ENCODE measurements around the gene WDR43. TPM values are rescaled to one million over a fixed set of nuclear protein-coding genes. Genes with fewer than 3 reads are reported as not detected.
"Not testable (repeated sequence)": the region's sequence is repeated elsewhere in the genome, so short reads cannot be mapped to it uniquely, and the experiment has no call there.

Gene WDR43
- total RNA-seq, 1 experiment from 2014 or later = 68.9 TPM

DNA sequence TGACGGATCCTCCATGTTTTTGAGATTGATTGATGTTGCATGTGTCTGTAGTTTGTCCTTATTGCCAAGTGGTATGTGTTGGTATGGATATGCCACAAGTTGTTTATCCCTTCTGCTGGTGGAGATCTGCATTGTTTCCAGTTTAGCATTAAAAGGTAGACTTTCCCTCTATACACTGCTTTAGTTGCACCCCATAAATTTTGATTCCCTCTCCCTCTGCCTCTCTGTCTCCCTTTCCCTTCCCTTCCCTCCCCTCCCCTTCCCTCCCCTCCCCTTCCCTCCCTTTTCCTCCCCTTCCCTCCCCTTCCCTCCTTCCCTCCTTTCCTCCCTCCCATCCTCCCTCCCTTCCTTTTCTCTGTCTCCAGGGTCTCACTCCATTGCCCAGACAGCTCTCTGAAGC lies 68.0 kb downstream of the WDR43 start:
- no peak for DNase-seq (ENCODE audit: low spot score)

DNA sequence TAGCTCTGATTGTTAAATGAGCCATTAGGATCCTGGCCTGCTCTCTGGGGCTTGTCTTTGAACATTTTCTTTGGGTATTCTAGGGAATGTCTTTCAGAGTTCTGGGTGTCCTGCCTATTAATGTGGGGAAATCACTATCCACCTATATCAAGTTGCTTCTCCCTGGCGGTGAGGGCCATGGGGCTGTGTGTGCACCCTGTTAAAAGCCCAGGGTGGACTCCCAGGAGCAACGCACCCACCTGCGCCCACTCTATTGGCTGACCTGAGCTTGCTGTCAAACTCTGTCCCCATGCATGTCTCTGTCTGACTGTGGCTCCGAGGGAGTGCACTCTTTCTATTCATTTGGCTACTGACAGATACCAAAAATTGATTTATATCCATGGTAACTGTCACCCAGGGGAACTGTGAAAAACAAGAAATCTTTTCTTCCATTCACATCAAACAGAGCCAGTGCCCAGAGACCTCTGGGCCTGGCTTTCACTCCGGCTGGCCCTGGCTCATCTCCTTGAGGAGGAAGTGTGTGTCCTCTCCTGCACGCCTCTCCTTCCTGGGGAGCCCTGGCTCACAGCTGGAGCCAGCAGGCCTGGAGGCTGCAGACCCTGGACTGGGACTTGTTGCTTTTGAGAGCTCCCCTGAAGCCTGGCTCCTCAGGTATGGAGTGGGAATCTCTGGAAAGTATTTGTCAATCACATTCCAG lies 76.1 kb downstream of the WDR43 start:
- DNase-seq (ENCODE audit: low spot score) = no peak

DNA sequence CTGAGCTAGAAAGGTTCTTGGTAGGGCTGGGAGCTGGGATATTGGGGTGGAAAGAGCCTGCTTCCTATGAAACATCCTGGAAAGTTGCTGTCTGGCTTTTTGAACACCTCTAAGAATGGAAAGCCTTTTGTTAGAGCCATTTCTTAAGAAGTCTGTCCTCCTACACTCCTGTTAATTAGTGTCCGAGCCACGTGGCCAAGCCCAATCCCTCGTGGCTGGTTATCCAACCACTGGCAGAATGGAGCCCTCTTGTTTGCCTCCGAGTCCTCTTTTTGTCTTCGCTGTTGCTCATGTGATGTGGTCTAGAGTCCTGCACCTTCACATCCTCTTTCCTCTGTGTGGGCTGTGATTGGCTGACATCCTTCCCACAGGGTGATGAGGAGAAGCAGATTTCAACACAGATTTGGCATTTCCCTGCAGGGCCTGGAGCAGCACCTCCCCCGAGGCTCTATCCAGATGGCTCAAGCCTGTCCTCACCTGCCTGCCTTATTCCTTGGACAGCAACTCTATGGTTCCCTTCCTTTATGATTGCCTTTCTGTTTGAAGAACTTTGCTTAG lies 78.4 kb downstream of the WDR43 start:
- DNase-seq (ENCODE audit: low spot score) = no peak

DNA sequence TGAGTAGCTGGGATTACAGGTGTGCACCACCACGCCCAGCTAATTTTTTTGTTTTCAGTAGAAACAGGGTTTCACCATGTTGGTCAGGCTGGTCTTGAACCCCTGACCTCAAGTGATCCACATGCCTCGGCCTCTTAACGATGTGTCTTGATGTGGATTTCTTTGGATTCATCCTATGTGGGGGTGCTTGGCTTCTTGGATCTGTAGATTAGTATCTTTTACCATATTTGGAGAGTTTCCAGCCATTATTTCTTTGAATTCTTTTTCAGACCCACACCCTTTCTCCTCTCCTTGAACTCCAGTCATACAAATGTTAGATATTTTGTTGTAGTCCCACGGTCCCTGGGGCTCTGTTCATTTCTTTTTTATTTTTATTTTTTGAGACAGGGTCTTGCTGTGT lies 79.8 kb downstream of the WDR43 start:
- no peak for DNase-seq (ENCODE audit: low spot score)

DNA sequence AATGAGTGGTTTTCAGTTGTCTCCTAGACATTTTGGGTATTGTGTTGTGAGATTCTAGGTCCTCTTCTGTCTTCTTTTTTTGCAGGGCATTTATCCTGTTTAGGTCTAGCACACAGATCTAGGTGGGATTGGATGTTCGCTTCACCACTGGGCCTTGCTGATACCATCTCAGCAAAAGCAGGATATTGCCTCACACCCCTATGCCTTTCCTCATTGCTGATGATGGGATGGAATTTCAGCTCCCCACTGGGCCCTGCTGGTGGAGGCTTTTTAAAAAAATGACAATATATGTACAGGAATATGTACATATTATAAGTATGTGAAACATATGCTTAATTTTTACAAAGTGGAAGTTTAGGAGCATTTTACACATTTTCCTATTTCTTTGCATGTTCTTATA lies 81.2 kb downstream of the WDR43 start:
- no peak for DNase-seq (ENCODE audit: low spot score)

DNA sequence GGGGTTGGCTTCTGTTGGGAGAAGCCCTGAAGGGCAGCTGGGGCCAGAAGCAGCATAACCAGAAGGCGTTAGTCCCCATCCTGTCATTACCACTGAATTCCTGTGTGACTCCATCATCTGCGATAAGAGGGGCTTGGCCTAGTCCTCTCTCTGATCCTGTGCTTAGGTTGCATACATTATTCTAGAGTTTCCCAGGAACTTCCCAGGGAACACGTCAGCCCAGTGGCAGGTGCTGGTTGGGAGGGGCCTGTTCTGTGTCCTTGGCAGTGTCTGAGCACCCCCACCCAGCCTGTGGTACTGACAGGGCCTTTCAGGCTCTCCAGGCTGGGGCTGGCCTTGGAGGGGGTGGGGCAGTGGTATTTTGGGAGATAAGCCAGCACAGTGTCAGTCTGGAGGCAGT lies 82.1 kb downstream of the WDR43 start:
- no peak for DNase-seq (ENCODE audit: low spot score)

DNA sequence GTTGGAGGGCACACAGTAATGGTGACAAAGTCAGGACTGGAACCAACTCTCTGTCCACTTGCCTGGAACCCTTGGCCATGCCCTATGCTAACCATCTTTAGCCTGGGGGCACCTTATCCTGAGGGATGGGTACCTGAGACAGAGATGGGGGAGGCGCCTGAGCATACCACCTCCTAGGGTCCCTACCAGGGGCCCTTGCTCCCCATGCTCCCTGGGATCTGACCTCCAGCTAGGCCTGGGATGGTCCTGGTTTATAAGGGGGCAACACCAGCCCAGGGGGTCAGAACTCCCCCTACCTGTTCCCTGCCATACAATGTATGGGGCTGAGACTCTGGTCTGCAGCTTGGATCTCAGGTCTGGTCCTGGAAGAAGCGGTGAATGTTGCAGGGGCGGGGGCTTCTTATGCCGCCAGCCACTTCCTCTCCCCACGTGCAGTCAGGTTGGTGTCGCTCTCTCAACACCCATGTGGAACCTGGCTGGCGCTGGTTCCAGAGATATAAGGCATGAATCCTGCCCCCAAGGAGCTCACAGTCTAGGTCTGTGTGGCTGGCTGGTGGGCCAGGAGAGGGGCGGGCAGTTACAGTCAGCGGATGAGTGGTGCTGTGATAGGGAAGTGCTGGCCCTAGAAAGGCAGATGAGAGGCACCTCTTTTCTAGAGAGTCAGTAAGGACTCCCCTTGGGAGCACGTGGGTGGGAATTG lies 82.9 kb downstream of the WDR43 start:
- DNase-seq (ENCODE audit: low spot score) = no peak

DNA sequence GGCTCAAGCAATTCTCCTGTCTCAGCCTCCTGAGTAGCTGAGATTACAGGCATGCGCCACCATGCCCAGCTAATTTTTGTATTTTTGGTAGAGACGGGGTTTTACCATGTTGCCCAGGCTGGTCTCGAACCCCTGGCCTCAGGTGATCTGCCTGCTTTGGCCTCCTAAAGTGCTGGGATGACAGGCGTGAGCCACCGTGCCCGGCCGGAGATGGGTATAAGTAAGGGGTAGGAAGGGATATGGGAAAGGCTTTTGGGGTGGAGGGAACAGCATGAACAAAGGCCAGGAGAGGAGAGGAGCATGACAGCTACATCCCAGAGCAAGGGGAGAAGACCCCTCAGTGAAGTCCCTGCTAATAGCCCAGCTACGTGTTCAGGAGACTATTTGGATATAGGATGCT lies 83.5 kb downstream of the WDR43 start:
- not testable (repeated sequence) for DNase-seq (ENCODE audit: low spot score)

DNA sequence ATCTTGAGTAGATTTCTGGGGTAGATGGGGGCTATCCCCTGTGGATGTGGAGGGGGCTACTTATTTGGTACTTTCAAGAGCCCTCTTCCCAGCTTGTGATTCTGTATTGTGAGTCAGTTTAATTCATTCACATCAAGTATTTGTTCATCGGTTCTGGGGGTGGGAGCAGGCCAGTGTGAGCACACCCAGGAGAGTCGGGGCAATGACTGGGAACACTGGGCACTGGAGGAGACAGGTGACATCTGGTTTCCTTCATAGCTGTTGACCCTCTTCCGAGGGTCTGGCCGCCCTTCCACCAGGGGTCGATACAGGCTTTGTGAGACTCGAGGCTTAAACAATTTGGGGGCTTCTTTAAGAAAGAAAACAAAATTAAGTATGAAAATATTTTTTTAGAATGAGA lies 84.1 kb downstream of the WDR43 start:
- no peak for DNase-seq (ENCODE audit: low spot score)

DNA sequence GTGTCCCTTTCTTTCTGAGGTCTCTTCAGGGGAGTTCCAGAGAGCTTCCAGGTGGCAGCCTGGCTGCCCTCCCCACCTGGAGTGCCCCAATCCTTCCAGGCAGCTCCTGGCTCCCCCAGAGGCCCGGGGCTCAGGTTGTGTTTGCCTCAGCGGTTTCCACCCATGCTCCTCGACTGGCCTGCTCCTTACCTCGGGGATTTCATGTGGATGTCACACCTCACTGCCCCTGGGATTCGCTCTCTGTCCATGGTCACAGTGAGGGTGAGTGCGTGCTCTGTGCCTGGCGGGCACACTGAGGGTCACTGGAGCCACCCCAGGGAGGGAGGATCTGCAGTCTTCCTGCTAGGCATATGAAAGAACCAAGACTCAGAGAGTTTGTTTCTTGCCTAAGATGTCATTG lies 84.6 kb downstream of the WDR43 start:
- no peak for DNase-seq (ENCODE audit: low spot score)

DNA sequence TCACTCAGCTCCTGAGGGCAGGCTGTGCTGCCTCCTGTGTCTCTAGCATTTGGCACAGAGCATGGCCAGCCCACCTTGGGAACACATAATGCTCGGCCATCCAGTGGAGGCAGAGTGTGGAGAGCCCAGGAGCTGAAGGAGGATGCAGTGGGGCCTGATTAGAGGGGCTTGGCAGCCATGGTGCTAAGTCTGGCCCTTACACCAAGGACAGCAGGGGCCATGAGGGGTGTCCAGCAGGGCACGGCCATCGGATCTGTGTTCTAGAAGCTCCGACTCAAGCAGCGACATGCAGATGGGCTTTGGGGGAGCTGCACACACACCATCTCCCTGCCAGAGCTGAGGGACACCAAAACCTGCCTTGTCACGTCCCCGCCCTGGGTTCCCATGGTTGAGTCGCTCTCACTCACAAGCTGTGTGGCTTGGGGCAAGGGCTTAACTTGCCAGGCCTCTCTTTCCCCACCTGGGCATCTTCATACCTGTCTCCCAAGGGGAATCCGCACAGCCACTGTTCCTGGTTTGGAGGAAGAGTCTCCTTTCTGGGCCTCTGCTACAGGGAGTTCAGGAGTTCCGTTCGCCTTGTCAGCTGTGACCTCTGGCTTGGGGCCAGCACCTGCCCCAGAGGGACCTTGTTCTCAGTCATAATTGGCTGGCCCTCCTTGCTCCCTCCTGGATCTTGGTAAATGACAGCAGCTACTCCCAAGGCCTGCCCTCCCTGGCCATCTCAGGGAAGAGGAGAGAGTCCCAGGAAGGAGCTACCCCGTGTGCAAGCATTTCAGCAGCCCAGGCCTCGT lies 85.3 kb downstream of the WDR43 start:
- no peak for DNase-seq (ENCODE audit: low spot score)

DNA sequence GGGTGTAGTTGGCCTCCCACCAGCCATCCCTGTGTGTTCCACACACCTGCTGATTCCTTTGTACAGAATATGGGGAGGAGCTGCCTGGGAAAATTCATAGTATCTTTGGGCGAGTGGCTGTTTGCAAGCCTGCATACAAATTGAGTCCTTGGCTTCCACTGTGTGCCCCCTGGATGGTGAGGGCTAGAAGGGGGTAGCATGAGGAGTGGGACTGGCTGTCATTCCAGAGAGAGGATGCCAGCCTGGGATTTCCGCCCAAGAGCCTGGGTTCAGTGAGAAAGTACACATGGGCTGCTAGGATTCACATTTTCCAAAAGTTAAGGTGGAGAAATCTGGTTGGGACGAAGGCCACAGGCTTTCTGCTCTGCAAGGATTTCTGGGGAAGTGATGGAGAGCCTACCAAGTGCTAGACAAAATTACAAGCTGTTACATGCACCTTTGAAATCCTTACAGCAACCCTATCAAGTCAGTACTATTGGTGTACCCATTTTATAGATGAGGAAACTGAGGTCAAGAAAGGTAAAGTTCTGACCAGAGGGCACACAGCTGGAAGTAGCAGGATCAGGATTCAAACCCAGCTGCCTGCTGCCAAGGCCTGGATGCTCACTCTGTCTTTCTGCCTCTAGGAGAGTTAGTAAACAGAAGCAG lies 86.0 kb downstream of the WDR43 start:
- no peak for DNase-seq (ENCODE audit: low spot score)

DNA sequence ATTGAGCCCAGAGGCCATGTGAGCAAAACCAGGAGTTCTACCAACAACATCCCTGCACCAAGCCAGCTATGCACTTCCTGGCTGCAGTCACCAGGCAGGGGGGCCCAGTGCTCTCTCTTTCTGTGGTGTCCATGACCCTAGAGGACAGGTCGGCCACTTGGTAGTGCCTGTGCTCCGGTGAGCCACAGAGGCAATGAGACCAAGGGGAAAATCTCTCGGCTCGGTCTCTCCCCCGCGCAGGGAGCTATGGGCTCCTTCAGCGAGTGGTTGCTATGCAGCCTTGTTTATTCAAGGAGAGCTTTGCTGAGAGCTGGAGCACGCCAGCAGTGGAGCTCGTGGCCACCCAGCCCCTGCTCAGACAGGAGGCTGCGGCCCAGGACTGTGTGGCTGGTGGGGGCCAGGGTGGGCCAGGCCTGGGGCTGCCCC lies 86.6 kb downstream of the WDR43 start, which contains the start of gene TOGARAM2:
Gene TOGARAM2, plus strand, starts transcription at position 283 of the 426 bp plus-strand sequence. CDS start 13,537 bp downstream, outside the sequence.
- no peak for DNase-seq (ENCODE audit: low spot score)

DNA sequence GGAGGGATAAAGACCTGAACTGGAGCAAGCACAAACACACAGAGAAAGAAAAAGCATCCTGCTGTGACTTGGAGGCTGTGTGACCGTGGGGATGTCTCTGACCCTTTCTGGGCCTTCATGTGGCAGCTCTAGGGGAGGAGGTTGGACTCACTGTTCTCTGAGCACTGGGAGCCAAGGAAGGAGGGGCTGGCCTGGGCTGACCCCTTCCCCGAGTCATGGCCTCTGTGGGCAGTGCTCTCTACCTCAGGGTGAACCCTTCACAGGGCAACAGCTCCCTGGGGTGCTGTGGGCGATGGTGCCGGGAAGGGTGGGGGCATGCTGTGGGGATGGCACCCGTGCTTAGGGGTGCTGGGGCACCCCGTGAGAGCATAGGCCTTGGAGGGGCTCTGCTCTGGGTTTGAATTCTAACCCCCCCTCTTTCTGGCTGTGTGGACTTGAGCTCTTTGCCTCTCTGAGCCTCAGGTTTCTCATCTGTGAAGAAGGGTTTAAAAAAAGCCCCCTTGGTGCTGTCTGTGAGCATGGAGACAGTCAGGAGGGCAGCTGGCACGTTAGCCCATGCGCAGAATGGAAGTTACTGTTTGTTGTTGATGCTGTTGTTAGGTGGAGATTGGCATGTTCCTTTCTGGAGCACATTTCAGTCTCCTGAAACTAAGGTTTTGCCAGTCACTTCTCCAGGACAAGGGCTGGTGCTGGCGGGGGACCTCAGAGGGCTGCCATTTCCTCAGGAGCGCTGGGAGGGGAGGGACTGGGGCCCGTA lies 87.3 kb downstream of the WDR43 start:
- peak; percentile 28 for DNase-seq (ENCODE audit: low spot score)

DNA sequence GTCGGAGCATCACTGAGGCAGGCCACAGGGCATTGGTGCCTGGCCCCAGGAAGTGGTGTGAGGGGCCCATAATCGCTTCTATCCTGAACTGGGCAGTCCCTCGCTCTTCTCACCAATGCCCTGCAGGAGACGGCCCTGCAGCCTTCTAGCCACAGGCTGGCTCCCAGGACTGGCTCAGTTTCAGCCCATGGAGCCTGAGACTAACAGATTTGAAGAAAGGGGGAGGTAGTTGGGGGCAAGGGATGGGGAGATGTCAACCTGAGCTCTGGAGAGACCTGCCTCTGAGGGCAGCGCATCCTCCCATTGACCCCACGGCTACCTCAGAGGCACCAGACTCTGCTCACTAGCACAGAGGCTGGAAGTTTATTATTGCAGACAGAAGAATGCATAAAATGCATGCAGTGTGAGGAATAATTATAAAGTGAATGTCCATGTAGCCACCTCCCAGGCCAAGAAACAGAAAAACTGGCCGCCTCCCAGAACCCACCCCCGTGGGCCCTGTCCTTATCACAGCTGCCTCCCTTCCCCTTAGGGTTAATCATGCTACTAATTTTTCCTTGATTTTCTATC lies 88.0 kb downstream of the WDR43 start:
- DNase-seq (ENCODE audit: low spot score) = no peak

DNA sequence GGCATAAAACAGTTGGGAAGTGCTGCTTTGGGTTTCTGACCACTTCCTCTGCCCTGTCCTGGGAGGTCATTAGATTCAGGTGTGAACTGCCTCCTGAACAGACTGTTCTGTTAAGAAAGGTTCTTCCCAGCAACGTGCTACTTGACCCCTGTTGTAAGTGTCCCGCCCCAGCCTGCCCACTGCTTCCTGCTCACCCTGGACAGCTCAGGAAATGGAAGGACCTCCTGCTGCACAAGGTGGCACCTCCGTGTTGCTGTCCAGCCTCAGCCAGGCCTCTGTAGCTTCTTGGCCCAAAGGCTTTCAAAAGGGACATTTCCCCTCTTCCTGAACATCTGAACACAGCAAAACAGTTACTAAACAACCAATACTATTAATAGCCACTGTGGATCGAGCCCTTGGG lies 92.0 kb downstream of the WDR43 start:
- peak; percentile 19 for DNase-seq (ENCODE audit: low spot score)

DNA sequence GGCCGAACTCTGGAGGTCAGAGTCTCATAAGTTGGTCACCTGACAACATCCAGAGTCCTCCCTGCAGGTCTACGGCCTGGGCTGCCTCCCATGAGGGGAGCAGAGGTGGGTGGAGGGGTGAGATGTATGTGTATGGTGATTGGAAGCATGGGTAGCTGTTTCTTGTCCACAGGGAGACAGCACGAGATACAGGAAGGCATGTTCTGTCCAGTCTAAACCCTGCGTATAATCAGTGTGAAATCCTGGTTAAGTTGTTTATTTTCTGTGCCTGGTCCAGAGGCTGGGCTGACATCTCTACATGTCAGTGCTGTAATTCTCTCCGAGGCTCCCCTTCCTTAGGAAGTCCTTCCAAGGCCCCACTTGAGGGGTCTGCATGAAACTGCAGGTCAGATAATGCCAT lies 95.5 kb downstream of the WDR43 start:
- DNase-seq (ENCODE audit: low spot score) = no peak

DNA sequence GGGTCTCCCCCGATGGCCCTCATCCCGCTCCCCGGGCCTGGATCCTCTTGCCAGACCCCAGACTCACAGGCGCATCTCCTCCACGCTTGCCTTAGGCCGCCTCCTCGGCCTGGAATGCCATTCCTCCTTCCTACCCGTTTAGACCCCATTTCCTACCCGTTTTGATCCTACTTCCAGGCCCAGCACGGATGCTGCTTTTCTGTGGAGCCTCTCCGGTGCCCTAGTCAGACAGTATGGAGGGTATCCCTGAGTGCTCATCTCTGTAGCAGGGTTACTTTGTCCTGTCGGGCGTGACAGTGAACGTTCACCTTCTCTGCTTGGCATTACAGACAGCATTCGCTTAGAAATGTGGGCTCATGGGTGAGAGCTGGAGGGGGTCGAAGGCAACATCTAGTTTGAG lies 96.0 kb downstream of the WDR43 start:
- DNase-seq (ENCODE audit: low spot score) = no peak

DNA sequence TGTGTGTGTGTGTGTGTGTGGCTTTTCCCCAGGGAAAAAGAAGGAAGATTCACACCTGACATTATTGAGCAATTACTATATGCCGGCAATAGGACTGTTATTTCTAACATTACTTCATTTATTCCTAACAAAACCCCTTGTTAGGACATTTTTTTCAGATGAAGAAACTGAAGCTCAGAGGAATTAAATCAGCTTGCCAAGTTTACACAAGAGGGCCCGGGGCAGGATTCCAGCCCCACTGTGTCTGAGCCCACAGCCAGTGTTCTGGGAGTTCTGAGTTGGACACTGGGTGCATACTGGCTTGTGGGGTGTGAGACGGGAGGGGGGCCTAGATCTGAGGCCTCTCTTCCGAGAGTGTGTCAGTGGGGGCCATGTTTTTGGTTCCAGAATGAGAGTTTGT lies 96.6 kb downstream of the WDR43 start:
- DNase-seq (ENCODE audit: low spot score) = no peak

DNA sequence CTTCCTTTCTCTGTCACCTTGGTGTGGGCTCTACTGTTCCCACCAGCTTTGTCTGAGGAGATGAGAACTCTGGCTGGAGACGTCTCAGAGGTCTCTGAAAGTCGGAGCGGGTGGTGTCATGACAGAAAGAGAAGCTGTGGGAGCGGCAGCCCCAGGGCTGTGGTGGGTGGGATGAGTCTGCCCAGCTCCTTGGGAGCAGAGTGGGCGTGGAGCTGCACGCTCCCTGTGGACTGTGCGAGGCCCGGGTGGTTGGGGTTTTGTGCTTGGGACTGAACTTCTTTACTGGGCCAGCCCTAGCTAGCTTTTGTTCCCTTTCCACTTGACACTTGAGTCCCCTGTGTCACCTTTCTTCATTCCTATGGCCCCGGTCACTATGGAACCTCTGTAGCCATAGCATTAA lies 97.0 kb downstream of the WDR43 start:
- DNase-seq (ENCODE audit: low spot score) = no peak
